ENCODE data around the gene PODN. TPM values are rescaled to one million over a fixed set of nuclear protein-coding genes. Genes with fewer than 3 reads are reported as not detected.

PODN gene
- total RNA-seq, 6 experiments from 2014 or later = 9.4 to 12.9 (median 10.8) TPM

- DNase-seq = no peak
- Mint-ChIP-seq H3K4me3 (no peak overlapping the region), H3K27ac (no peak overlapping the region), H3K36me3 (ENCODE audit: low read depth) (no peaks in the 10 kb centered on the region), H3K27me3 (ENCODE audit: insufficient read depth) (peaks cover 12% of the 10 kb centered on the region; the same call in 1 of the 2 replicates), H3K9me3 (no peaks in the 10 kb centered on the region), H3K4me1 (ENCODE audit: low read depth) (no peaks in the 10 kb centered on the region)
- TF ChIP-seq CTCF (IDR thresholded peaks at IDR 0.05) = no peak
These were observed 13.2 kb downstream of the PODN start for GRCh38 chr1:53075206-53075605.

DNA sequence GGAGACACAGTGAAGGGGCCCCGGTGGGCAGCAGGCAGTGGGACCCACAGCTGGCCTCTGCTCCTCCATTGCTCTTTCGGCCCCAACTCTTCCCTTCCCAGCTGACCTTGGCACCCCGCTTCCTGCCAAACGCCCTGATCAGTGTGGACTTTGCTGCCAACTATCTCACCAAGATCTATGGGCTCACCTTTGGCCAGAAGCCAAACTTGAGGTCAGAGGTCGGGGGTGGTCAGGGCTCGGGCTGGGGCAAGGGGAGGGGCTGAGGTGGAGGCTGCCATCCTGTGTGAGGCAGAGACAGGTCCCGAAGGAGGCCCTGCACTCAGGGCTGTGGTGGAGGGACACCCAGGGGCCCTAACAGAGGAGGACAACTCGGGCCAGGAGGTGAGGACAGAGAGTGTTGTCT is 13.7 kb downstream of the PODN start:
- TF ChIP-seq CTCF (IDR thresholded peaks at IDR 0.05) = no peak
- Mint-ChIP-seq H3K4me3 (no peak overlapping the region), H3K27ac (no peak overlapping the region), H3K4me1 (ENCODE audit: low read depth) (no peaks in the 10 kb centered on the region), H3K36me3 (ENCODE audit: low read depth) (no peaks in the 10 kb centered on the region), H3K27me3 (ENCODE audit: insufficient read depth) (peaks cover 10% of the 10 kb centered on the region; the same call in 1 of the 2 replicates), H3K9me3 (no peaks in the 10 kb centered on the region)
- DNase-seq = no peak

DNA sequence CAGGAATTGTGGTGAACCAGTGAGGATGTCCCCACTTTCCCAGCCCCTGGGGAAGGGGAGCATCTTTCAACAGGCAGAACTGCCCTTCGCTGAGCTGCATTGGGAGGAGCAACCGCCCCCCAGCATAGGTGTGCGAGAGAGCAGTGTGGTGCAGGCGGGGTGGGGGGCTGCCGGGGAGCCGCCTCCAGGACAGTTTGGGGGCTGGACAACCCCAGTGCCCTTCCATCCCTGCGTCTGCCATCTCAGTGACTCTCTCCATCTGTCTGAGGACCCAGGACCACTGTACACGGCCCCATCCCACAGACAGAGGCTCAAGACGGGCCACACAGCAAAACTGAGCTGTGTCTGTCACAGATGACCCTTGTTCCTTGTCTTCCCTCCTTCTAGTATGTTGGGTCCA is 14.2 kb downstream of the PODN start:
- no peak for DNase-seq
- H3K9me3 Mint-ChIP-seq = no peaks in the 10 kb centered on the region
- H3K27ac Mint-ChIP-seq = no peak overlapping the region
- H3K4me1 Mint-ChIP-seq (ENCODE audit: low read depth) = no peaks in the 10 kb centered on the region
- TF ChIP-seq CTCF (IDR thresholded peaks at IDR 0.05) = no peak
- no peak overlapping the region for H3K4me3 Mint-ChIP-seq
- peaks cover 10% of the 10 kb centered on the region; the same call in 1 of the 2 replicates for H3K27me3 Mint-ChIP-seq (ENCODE audit: insufficient read depth)
- no peaks in the 10 kb centered on the region for H3K36me3 Mint-ChIP-seq (ENCODE audit: low read depth)

GRCh38 chr1:53076721-53077598 is 14.9 kb downstream of the PODN start:
- H3K9me3 Mint-ChIP-seq = no peaks in the 10 kb centered on the region
- H3K4me3 Mint-ChIP-seq = no peak overlapping the region
- no peak for TF ChIP-seq CTCF (IDR thresholded peaks at IDR 0.05)

GRCh38 chr1:53077599-53077965 is 15.6 kb downstream of the PODN start:
- Mint-ChIP-seq H3K4me1 (ENCODE audit: low read depth) (no peaks in the 10 kb centered on the region), H3K27ac (no peak overlapping the region), H3K27me3 (ENCODE audit: insufficient read depth) (peaks cover 7% of the 10 kb centered on the region; the same call in 1 of the 2 replicates), H3K9me3 (no peaks in the 10 kb centered on the region), H3K4me3 (no peak overlapping the region), H3K36me3 (ENCODE audit: low read depth) (no peaks in the 10 kb centered on the region)
- no peak for TF ChIP-seq CTCF (IDR thresholded peaks at IDR 0.05)
- no peak for DNase-seq

More at GRCh38 chr1:53076721-53077598, 14.9 kb downstream of the PODN start:
- Mint-ChIP-seq H3K36me3 (ENCODE audit: low read depth) (no peaks in the 10 kb centered on the region), H3K4me1 (ENCODE audit: low read depth) (no peaks in the 10 kb centered on the region), H3K27ac (no peak overlapping the region), H3K27me3 (ENCODE audit: insufficient read depth) (peaks cover 9% of the 10 kb centered on the region; the same call in 1 of the 2 replicates)
- no peak for DNase-seq
